HG03066 (cell line): Measurements from ENCODE around the gene CDH15.
"Not testable (repeated sequence)": the region's sequence is repeated elsewhere in the genome, so short reads cannot be mapped to it uniquely, and the experiment has no call there.

Source experiments
- ATAC-seq: cut with Tn5 transposase; IDR thresholded peaks from one replicate; pipeline ENCODE4 v1.9.1; 2021; ENCODE audit warnings: low read depth; ENCODE audit not compliant: unreplicated experiment

Gene CDH15

GRCh38 chr16:89155851-89156739, 15.5 kb upstream of the CDH15 start:
- no peak for ATAC-seq

GRCh38 chr16:89156740-89157645, 14.6 kb upstream of the CDH15 start:
- ATAC-seq = no peak

- ATAC-seq = no peak
Measured at GRCh38 chr16:89157778-89158177, 13.8 kb upstream of the CDH15 start.

- ATAC-seq = no peak
Measured at GRCh38 chr16:89159066-89159849, 12.3 kb upstream of the CDH15 start.

GRCh38 chr16:89159850-89160354, 11.6 kb upstream of the CDH15 start:
- ATAC-seq = no peak

GRCh38 chr16:89160977-89161701, 10.4 kb upstream of the CDH15 start:
- no peak for ATAC-seq

GRCh38 chr16:89161763-89162713, 9.5 kb upstream of the CDH15 start:
- ATAC-seq = no peak

- no peak for ATAC-seq
Measured at GRCh38 chr16:89163297-89163696, 8.3 kb upstream of the CDH15 start.

- no peak for ATAC-seq
Measured at GRCh38 chr16:89164436-89164835, 7.1 kb upstream of the CDH15 start.

- no peak for ATAC-seq
Measured at GRCh38 chr16:89164847-89165680, 6.5 kb upstream of the CDH15 start.

- ATAC-seq = not testable (repeated sequence)
Measured at GRCh38 chr16:89165681-89165979, 5.9 kb upstream of the CDH15 start.

- ATAC-seq = no peak
Measured at GRCh38 chr16:89166696-89167424, 4.7 kb upstream of the CDH15 start.

- no peak for ATAC-seq
Measured at GRCh38 chr16:89167425-89167941, 4.1 kb upstream of the CDH15 start.

GRCh38 chr16:89168381-89169189, 3.0 kb upstream of the CDH15 start:
- no peak for ATAC-seq

- no peak for ATAC-seq
Measured at GRCh38 chr16:89169778-89170177, 1.8 kb upstream of the CDH15 start.
